ENCODE results near the gene SUMO3.

DNA sequence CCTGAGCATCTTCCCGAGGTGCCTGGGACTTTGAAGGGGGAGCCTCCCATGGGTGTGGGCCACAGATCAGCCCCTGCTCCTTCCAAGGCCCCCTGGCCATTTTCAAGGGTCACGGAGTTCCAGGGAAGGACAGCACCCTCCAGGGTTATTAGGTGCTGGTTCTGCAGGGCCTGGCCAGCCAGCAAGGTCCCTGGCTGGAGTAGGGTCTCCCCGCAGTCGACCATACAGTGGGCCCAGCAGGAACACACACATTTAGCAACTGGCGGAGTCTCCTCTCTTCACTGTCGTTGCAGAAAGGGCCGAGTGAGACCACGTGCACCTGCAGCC is 17.7 kb upstream of the SUMO3 start:
- TF ChIP-seq CTCF (conservative IDR thresholded peaks at IDR 0.05; ENCODE audit: low read length) (no peak), EZH2phosphoT487 (IDR thresholded peaks at IDR 0.05; ENCODE audit: borderline replicate concordance, low read depth, low read length) (no peak)
